ENCODE data around the gene ABLIM3. TPM values are rescaled to one million over a fixed set of nuclear protein-coding genes. Genes with fewer than 3 reads are reported as not detected.

The ABLIM3 gene
- polyA plus RNA-seq, 1 donor from 2014 or later: 17.7 TPM

GRCh38 chr5:149223081-149223848, 82.0 kb downstream of the ABLIM3 start:
- Histone ChIP-seq H3K9me2 (ENCODE audit: insufficient read depth, low read length) (no peaks in the 10 kb centered on the region), H3K36me3 (ENCODE audit: insufficient read depth, low read length) (no peaks in the 10 kb centered on the region), H3K79me2 (replicated peaks; ENCODE audit: insufficient read depth, low read length) (no peaks in the 10 kb centered on the region), H4K20me1 (ENCODE audit: insufficient read depth) (no peaks in the 10 kb centered on the region), H2AFZ (ENCODE audit: low read depth, low read length) (no peak overlapping the region), H3K9ac (ENCODE audit: low read length) (no peak overlapping the region), H3K27me3 (ENCODE audit: insufficient read depth, low read depth, low read length) (no peaks in the 10 kb centered on the region), H3K4me3 (ENCODE audit: low read length) (no peak overlapping the region), H3K9me3 (ENCODE audit: low read length) (no peaks in the 10 kb centered on the region), H3F3A (ENCODE audit: insufficient read depth, low read length, poor library complexity, severe bottlenecking) (no peaks in the 10 kb centered on the region), H3K27ac (ENCODE audit: low read length) (no peak overlapping the region), H3K4me2 (ENCODE audit: low read length) (no peak overlapping the region)
- TF ChIP-seq CTCF (IDR thresholded peaks at IDR 0.05; ENCODE audit: poor library complexity, severe bottlenecking) (no peak), MXI1 (conservative IDR thresholded peaks at IDR 0.05; ENCODE audit: poor library complexity, severe bottlenecking) (no peak), EP300 (conservative IDR thresholded peaks at IDR 0.05; ENCODE audit: poor library complexity, severe bottlenecking) (no peak), TAF1 (IDR thresholded peaks at IDR 0.05; ENCODE audit: low read depth) (no peak), POLR2AphosphoS5 (IDR thresholded peaks at IDR 0.05) (no peak), REST (IDR thresholded peaks at IDR 0.05; ENCODE audit: borderline replicate concordance) (no peak), EZH2 (IDR thresholded peaks at IDR 0.05; ENCODE audit: borderline replicate concordance, insufficient read depth, low read length, poor library complexity, severe bottlenecking) (no peak), SMC3 (conservative IDR thresholded peaks at IDR 0.05; ENCODE audit: poor library complexity) (no peak), RAD21 (conservative IDR thresholded peaks at IDR 0.05) (no peak)

GRCh38 chr5:149224282-149224681, 83.0 kb downstream of the ABLIM3 start:
- H2AFZ ChIP-seq (ENCODE audit: low read depth, low read length): no peak overlapping the region
- no peaks in the 10 kb centered on the region for H3K9me2 ChIP-seq (ENCODE audit: insufficient read depth, low read length)
- no peaks in the 10 kb centered on the region for H3K9me3 ChIP-seq (ENCODE audit: low read length)
- no peak overlapping the region for H3K4me2 ChIP-seq (ENCODE audit: low read length)
- no peaks in the 10 kb centered on the region for H3K27me3 ChIP-seq (ENCODE audit: insufficient read depth, low read depth, low read length)
- no peak overlapping the region for H3K27ac ChIP-seq (ENCODE audit: low read length)
- no peak overlapping the region for H3K9ac ChIP-seq (ENCODE audit: low read length)
- no peak overlapping the region for H3K4me3 ChIP-seq (ENCODE audit: low read length)
- no peaks in the 10 kb centered on the region for H3K79me2 ChIP-seq (replicated peaks; ENCODE audit: insufficient read depth, low read length)
- TF ChIP-seq POLR2AphosphoS5 (IDR thresholded peaks at IDR 0.05) (no peak), CTCF (IDR thresholded peaks at IDR 0.05; ENCODE audit: poor library complexity, severe bottlenecking) (no peak), EZH2 (IDR thresholded peaks at IDR 0.05; ENCODE audit: borderline replicate concordance, insufficient read depth, low read length, poor library complexity, severe bottlenecking) (no peak), SMC3 (conservative IDR thresholded peaks at IDR 0.05; ENCODE audit: poor library complexity) (no peak), TAF1 (IDR thresholded peaks at IDR 0.05; ENCODE audit: low read depth) (no peak), MXI1 (conservative IDR thresholded peaks at IDR 0.05; ENCODE audit: poor library complexity, severe bottlenecking) (no peak), REST (IDR thresholded peaks at IDR 0.05; ENCODE audit: borderline replicate concordance) (no peak), EP300 (conservative IDR thresholded peaks at IDR 0.05; ENCODE audit: poor library complexity, severe bottlenecking) (no peak), RAD21 (conservative IDR thresholded peaks at IDR 0.05) (no peak)
- H3K36me3 ChIP-seq (ENCODE audit: insufficient read depth, low read length): no peaks in the 10 kb centered on the region
- H4K20me1 ChIP-seq (ENCODE audit: insufficient read depth): no peaks in the 10 kb centered on the region
- no peaks in the 10 kb centered on the region for H3F3A ChIP-seq (ENCODE audit: insufficient read depth, low read length, poor library complexity, severe bottlenecking)
